Measurements from ENCODE around the gene KIF3B.

Gene KIF3B

GRCh38 chr20:32326504-32326845 lies 49.0 kb downstream of the KIF3B start:
- DNase-seq (ENCODE audit: low read depth) = no peak
- no peak overlapping the region for H3K4me3 ChIP-seq (ENCODE audit: low read depth, low read length)
- no peak for TF ChIP-seq CTCF (IDR thresholded peaks at IDR 0.05; ENCODE audit: low read depth, low read length, missing control alignments)
- in situ Hi-C loops (cut with HindIII; ENCODE audit: low sequenced_read_pairs) = no loop called here

DNA sequence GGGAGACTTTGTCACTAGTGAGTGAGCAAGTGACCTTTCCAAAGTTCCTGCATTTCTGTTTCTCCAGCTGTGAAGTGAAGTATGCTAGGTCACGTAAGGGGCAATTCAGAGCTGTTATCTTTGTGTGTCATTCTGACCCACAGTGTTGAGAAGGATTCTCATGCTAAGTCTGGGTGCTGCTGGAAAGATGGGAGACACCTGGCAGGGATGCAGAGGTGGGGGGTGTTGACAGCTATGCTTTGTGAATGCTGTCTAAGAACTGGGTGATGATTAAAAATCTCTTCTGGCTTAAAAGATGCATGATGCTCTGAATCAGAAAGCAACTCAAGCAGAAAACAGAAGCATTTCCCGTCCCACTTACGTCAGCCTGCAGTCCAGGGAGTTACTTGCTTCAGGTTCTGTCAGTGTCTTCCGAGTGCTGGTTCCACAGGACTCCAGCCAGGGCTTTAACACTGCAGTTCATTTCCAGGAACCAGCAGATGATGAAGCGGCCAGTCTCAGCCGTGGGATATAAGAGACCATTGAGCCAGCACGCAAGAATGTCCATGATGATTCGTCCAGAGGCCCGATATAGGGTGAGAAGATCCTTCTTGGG lies 49.7 kb downstream of the KIF3B start:
- TF ChIP-seq CTCF (IDR thresholded peaks at IDR 0.05; ENCODE audit: low read depth, low read length, missing control alignments) = no peak
- in situ Hi-C loops (cut with HindIII; ENCODE audit: low sequenced_read_pairs) = no loop called here
- no peak overlapping the region for H3K4me3 ChIP-seq (ENCODE audit: low read depth, low read length)
- peak; percentile 39 for DNase-seq (ENCODE audit: low read depth)

- H3K4me3 ChIP-seq (ENCODE audit: low read depth, low read length) = no peak overlapping the region
- DNase-seq (ENCODE audit: low read depth) = no peak
- TF ChIP-seq CTCF (IDR thresholded peaks at IDR 0.05; ENCODE audit: low read depth, low read length, missing control alignments) = no peak
- in situ Hi-C loops (cut with HindIII; ENCODE audit: low sequenced_read_pairs) = no loop called here
Measured at GRCh38 chr20:32329817-32330554, 52.5 kb downstream of the KIF3B start.

- in situ Hi-C loops (cut with HindIII; ENCODE audit: low sequenced_read_pairs) = no loop called here
- no peak overlapping the region for H3K4me3 ChIP-seq (ENCODE audit: low read depth, low read length)
- DNase-seq (ENCODE audit: low read depth) = no peak
- no peak for TF ChIP-seq CTCF (IDR thresholded peaks at IDR 0.05; ENCODE audit: low read depth, low read length, missing control alignments)
Measured at GRCh38 chr20:32330555-32330897, 53.1 kb downstream of the KIF3B start.

GRCh38 chr20:32332614-32333013 lies 55.2 kb downstream of the KIF3B start:
- no peak for TF ChIP-seq CTCF (IDR thresholded peaks at IDR 0.05; ENCODE audit: low read depth, low read length, missing control alignments)
- H3K4me3 ChIP-seq (ENCODE audit: low read depth, low read length) = no peak overlapping the region
- no peak for DNase-seq (ENCODE audit: low read depth)
- in situ Hi-C loops (cut with HindIII; ENCODE audit: low sequenced_read_pairs) = no loop called here

DNA sequence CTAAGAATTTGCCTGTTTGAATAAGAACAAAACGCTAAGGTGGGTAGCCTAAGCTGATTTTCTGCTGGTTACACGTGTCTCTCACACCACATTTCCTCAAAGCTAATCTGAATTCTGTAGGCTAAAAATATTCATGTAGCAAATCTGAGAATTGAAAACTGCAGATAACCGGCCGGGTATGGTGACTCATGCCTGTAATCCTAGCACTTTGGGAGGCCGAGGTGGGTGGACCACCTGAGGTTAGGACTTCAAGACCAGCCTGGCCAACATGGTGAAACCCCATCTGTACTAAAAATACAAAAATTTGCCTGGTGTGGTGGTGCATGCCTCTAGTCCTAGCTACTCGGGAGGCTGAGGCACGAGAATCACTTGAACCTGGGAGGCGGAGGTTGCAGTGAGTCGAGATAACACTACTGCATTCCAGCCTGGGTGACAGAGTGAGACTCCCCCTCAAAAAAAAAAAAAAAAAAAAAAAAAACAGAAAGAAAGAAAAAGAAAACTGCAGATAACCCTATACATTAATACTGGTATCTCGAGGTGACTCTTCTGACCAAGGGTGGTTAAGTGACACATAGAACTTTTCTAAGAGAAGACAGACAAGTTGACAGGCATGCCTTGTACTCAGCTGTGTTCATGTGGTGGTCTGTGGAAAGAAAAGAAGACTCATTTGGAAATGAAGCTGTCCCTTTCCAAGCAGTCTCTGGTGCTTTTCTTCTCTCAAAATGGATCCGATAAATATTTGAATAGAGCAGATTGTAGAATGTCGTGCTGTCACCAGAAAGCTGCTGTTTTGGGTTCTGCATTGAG lies 55.9 kb downstream of the KIF3B start:
- DNase-seq (ENCODE audit: low read depth) = no peak
- no peak overlapping the region for H3K4me3 ChIP-seq (ENCODE audit: low read depth, low read length)
- in situ Hi-C loops (cut with HindIII; ENCODE audit: low sequenced_read_pairs) = no loop called here
- TF ChIP-seq CTCF (IDR thresholded peaks at IDR 0.05; ENCODE audit: low read depth, low read length, missing control alignments) = no peak

Data from astrocyte of the cerebellum (primary cell).